Activated CD8-positive, alpha-beta memory T cell treated with anti-CD3 and anti-CD28 coated beads for 48 hours (primary cell): ENCODE measurements around the gene IFITM1.
"Not testable (repeated sequence)": the region's sequence is repeated elsewhere in the genome, so short reads cannot be mapped to it uniquely, and the experiment has no call there.

Experiments
- DNase-seq, 3 experiments: peaks; one replicate each; pipeline ENCODE4 v3.0.0-alpha.2; 2020; ENCODE audit warnings: low read depth in 2 of 3, low spot score in 2 of 3

Gene IFITM1

GRCh38 chr11:340539-341512 is 27.0 kb downstream of the IFITM1 start:
- no peak for DNase-seq

- no peak for DNase-seq
Observed at GRCh38 chr11:342328-342727, 28.5 kb downstream of the IFITM1 start.

GRCh38 chr11:344836-345578 is 31.2 kb downstream of the IFITM1 start:
- DNase-seq: no peak

- DNase-seq: no peak
Observed at GRCh38 chr11:346529-346928, 32.7 kb downstream of the IFITM1 start.

- not testable (repeated sequence) for DNase-seq
Observed at GRCh38 chr11:349270-349954, 35.6 kb downstream of the IFITM1 start.

- DNase-seq: not testable (repeated sequence)
Observed at GRCh38 chr11:350033-350722, 36.3 kb downstream of the IFITM1 start.

- no peak for DNase-seq
Observed at GRCh38 chr11:350723-351255, 36.9 kb downstream of the IFITM1 start.

- no peak for DNase-seq
Observed at GRCh38 chr11:351411-351810, 37.6 kb downstream of the IFITM1 start.

GRCh38 chr11:352456-353031 is 38.7 kb downstream of the IFITM1 start:
- no peak for DNase-seq

- DNase-seq: no peak
Observed at GRCh38 chr11:353179-353873, 39.5 kb downstream of the IFITM1 start.

GRCh38 chr11:355581-356458 is 42.0 kb downstream of the IFITM1 start:
- DNase-seq: peak; percentile 66 to 76 (median 68)

- no peak for DNase-seq
Observed at GRCh38 chr11:356610-357009, 42.8 kb downstream of the IFITM1 start.

- no peak for DNase-seq
Observed at GRCh38 chr11:357582-357981, 43.7 kb downstream of the IFITM1 start.

GRCh38 chr11:358129-358800 is 44.4 kb downstream of the IFITM1 start:
- no peak for DNase-seq

- DNase-seq: no peak
Observed at GRCh38 chr11:359181-359714, 45.4 kb downstream of the IFITM1 start.

GRCh38 chr11:360326-361280 is 46.8 kb downstream of the IFITM1 start:
- DNase-seq: no peak
